Activated CD8-positive, alpha-beta memory T cell treated with anti-CD3 and anti-CD28 coated beads for 48 hours (primary cell): Measurements from ENCODE around the gene ARHGAP29.

ENCODE experiments used
- DNase-seq, 3 experiments: peaks; one replicate each; pipeline ENCODE4 v3.0.0-alpha.2; 2020; ENCODE audit warnings: low read depth in 2 of 3, low spot score in 2 of 3

Gene ARHGAP29

DNA sequence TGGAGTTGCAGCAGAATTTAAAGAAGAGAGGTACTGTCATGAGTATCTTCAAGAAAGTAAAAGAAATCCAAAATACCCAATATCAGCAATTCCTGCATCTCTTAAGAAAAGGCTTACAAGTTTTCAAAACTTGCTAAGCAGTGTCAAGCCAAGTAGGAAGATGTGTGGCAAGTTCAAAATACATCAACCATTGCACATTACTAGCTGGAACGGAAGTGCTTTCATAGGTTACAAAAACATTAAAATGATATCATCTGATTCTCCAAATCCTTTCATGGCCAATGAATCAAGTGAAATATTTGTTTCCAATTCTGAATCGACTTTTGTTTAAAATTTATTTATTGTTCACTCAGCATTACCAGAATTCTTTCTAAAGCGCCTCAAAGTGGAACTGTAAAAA is 110.7 kb downstream of the ARHGAP29 start:
- DNase-seq: no peak

DNA sequence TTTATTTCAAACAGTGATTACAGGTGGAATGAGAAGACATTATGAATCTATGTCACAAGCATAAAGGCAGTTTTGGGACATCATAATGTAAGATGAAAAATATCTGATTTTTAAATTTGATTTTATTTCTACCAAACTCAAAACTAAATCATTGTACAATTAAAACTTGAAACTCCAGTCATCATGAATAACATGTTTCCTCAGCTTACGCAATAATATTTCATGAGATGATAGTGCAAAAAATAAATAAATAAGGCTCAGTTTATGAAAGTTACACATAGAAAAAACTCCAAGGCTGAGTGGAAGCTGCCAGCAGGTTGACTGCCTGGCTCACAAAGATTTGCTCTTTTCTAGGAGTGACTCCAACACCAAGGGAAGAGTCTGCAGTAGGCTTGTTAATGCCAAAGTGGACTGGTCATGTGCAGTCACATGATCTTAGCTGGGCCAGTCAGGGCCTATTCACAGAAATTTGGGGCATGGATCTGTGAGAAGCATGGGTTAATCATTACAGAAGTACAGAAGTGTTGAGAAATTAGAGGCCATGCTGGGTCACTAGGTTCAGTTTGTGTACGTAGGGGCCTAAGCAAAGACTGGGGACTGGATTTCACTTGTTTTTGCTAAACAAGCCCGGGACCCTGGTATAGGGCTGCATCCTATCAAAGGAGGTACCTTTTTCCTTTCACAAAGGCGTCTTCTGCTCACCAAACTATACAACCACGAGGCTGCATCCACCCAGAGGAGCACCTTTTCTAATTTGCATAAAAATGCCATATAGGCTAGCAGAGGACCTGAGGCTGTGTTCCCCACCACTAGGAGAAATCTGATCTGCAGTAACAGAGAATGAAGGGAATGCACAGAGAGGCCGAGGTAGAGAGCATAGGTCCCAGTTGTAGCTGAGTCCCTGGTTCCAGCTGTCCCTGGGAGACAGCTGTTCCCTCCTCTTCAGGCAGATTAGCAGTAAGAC is 111.6 kb downstream of the ARHGAP29 start:
- DNase-seq: no peak

DNA sequence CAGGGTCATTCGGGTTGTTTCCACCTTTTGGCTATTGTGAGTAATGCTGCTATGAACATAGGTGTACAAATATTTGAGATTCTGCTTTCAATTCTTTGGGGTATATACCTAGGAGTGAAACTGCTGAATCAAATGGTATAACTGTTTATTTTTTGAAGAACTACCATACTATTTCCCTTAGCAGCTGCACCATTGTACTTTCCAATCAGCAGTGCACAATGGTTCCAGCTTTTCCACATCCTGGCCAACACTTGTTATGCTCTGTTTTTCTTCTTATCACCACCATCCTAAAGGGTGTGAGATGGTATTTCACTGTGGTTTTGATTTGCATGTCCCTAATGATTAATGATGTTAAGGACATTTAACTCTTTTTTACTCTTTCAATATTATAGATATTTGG is 112.8 kb downstream of the ARHGAP29 start:
- DNase-seq: no peak

DNA sequence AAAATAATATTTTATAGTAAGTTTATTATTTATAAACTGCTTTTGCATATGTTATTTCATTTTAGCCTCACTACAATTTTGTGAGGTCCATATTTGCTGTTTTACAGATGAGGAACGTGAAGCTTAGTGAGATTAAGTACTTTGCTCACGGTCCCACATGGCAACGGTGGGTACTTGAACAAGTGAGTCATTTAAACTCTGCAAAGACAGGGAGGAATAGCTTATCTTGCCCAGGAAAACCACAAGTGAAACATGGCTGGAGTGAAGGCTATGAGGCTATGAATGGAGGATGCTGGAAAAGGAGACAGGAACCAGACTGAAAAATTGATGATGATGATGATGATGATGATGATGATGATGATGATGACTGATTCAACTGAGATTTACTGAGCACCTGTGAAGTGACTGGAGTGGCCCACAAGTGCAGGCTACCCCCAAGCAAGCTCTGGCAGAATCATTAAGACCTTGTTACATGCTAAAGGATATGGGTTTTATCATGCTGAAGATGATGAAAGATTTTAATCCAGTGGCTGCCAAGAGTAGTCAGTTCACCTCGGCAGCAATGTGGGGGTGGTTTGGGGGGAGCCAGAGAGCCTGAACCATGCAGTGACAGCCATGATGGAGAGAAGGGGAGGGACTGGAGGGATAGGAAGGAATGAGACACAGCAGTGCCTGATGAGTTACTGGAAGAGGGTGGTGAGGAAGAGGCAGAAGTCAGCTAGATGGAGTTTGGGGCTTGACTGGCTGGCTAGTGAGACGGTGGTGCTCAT is 115.0 kb downstream of the ARHGAP29 start:
- no peak for DNase-seq
